ENCODE measurements around the gene TSPO. TPM values are rescaled to one million over a fixed set of nuclear protein-coding genes. Genes with fewer than 3 reads are reported as not detected.

Gene TSPO
- total and polyA plus RNA-seq, 8 donors, result 198 to 489 (median 380) TPM

GRCh38 chr22:43126501-43127165 lies 24.7 kb upstream of the TSPO start:
- Histone ChIP-seq H3K4me3 (no peak overlapping the region), H3K27me3 (no peaks in the 10 kb centered on the region), H3K27ac (peak overlapping the region; percentile 73 to 85 (median 78)), H3K4me1 (peaks cover 19 to 79% (median 59%) of the 10 kb centered on the region in 4 donors), H3K9me3 (no peaks in the 10 kb centered on the region), H3K36me3 (peaks cover 0 to 13% (median 13%) of the 10 kb centered on the region in 4 donors)
- peak; percentile 57 to 92 for DNase-seq
- intact Hi-C loops (cut with DNase I; ENCODE audit: low total_unique reads), result no loop called here
- peak in 1 of 3 donors; percentile 25 for TF ChIP-seq POLR2AphosphoS5 (IDR thresholded peaks at IDR 0.05)
- no peak for TF ChIP-seq EP300 (IDR thresholded peaks at IDR 0.05)
- 37 to 53% (median 43%) methylated on average over 4 to 5 of the region's 5 CpGs for WGBS, 5 donors

DNA sequence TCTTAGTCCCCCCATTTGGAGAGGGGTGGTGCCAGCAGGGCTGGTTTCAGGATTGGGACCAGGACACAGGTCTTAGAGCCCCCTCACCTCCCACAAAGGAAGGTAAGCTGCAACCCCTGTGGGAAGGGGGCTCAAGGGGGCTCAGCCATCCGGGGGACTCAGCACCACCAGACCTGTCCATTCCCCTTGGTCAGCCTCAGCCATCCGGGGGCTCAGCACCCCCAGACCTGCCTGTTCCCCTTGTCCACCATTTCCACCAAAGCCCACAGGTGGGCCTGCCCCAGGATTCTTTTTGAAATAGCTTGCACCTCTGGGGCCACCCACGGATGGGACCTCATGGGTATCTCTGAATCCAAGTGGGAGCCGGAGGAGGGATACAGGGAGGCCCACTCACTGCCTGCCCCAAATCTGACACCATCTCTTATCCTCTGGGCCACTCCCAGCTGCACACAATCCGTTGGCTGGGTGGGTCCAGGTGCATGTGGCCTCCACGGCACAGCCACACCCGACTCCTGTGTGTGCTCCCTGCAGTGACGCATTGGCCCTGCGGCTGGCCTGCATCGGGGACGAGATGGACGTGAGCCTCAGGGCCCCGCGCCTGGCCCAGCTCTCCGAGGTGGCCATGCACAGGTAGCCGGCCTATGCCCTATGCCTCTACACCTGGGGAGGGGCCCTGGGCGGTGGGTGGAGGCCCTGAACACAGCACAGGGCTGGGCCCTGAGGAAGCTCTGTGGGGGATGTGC lies 24.0 kb upstream of the TSPO start:
- WGBS, 5 donors, result 40 to 71% (median 55%) methylated on average over 16 to 17 of the region's 17 CpGs
- Histone ChIP-seq H3K27me3 (no peaks in the 10 kb centered on the region), H3K4me1 (peaks cover 23 to 79% (median 60%) of the 10 kb centered on the region in 4 donors), H3K27ac (peak overlapping the region; percentile 73 to 85 (median 78)), H3K9me3 (no peaks in the 10 kb centered on the region), H3K4me3 (peak overlapping the region in 1 of 4 donors; percentile 18), H3K36me3 (peaks cover 0 to 20% (median 20%) of the 10 kb centered on the region in 4 donors)
- DNase-seq, result peak; percentile 78 to 92
- intact Hi-C loops (cut with DNase I; ENCODE audit: low total_unique reads), result no loop called here
- TF ChIP-seq, protein P1, sequence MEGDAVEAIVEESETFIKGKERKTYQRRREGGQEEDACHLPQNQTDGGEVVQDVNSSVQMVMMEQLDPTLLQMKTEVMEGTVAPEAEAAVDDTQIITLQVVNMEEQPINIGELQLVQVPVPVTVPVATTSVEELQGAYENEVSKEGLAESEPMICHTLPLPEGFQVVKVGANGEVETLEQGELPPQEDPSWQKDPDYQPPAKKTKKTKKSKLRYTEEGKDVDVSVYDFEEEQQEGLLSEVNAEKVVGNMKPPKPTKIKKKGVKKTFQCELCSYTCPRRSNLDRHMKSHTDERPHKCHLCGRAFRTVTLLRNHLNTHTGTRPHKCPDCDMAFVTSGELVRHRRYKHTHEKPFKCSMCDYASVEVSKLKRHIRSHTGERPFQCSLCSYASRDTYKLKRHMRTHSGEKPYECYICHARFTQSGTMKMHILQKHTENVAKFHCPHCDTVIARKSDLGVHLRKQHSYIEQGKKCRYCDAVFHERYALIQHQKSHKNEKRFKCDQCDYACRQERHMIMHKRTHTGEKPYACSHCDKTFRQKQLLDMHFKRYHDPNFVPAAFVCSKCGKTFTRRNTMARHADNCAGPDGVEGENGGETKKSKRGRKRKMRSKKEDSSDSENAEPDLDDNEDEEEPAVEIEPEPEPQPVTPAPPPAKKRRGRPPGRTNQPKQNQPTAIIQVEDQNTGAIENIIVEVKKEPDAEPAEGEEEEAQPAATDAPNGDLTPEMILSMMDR (IDR thresholded peaks at IDR 0.05), result peak in 1 of 7 experiments; percentile 5
- TF ChIP-seq POLR2A (IDR thresholded peaks at IDR 0.05) (no peak), POLR2AphosphoS5 (IDR thresholded peaks at IDR 0.05) (peak in 2 of 3 donors; percentile 83 to 86), EP300 (IDR thresholded peaks at IDR 0.05) (no peak)

- no peaks in the 10 kb centered on the region for H3K27me3 ChIP-seq
- intact Hi-C loops (cut with DNase I; ENCODE audit: low total_unique reads), result no loop called here
- H3K4me1 ChIP-seq, result peaks cover 23 to 74% (median 56%) of the 10 kb centered on the region in 4 donors
- peak overlapping the region; percentile 73 to 85 (median 78) for H3K27ac ChIP-seq
- H3K4me3 ChIP-seq, result peak overlapping the region in 1 of 4 donors; percentile 18
- no peaks in the 10 kb centered on the region for H3K9me3 ChIP-seq
- peaks cover 0 to 28% (median 27%) of the 10 kb centered on the region in 4 donors for H3K36me3 ChIP-seq
- DNase-seq, result peak in 1 of 2 donors; percentile 52
- no peak for TF ChIP-seq EP300 (IDR thresholded peaks at IDR 0.05)
- TF ChIP-seq, protein P1 (IDR thresholded peaks at IDR 0.05), result no peak
- no peak for TF ChIP-seq POLR2A (IDR thresholded peaks at IDR 0.05)
- TF ChIP-seq POLR2AphosphoS5 (IDR thresholded peaks at IDR 0.05), result no peak
- WGBS, 5 donors, result 32 to 69% (median 33%) methylated on average over 13 of the region's 13 CpGs
Observed at GRCh38 chr22:43128116-43128515, 23.2 kb upstream of the TSPO start.

- H3K9me3 ChIP-seq, result no peaks in the 10 kb centered on the region
- peaks cover 0 to 37% (median 36%) of the 10 kb centered on the region in 4 donors for H3K36me3 ChIP-seq
- H3K27ac ChIP-seq, result peak overlapping the region; percentile 73 to 85 (median 78)
- intact Hi-C loops (cut with DNase I; ENCODE audit: low total_unique reads), result no loop called here
- TF ChIP-seq, protein P1 (IDR thresholded peaks at IDR 0.05), result no peak
- TF ChIP-seq POLR2AphosphoS5 (IDR thresholded peaks at IDR 0.05), result peak in 2 of 3 donors; percentile 53 to 65
- no peak for TF ChIP-seq EP300 (IDR thresholded peaks at IDR 0.05)
- 17 to 45% (median 29%) methylated on average over 14 to 20 of the region's 20 CpGs for WGBS, 5 donors
- peaks cover 23 to 71% (median 54%) of the 10 kb centered on the region in 4 donors for H3K4me1 ChIP-seq
- peak overlapping the region in 2 of 4 donors; percentile 5 to 18 for H3K4me3 ChIP-seq
- DNase-seq, result peak; percentile 82 to 86
- H3K27me3 ChIP-seq, result no peaks in the 10 kb centered on the region
Observed at GRCh38 chr22:43128928-43129424, 22.4 kb upstream of the TSPO start.
